ENCODE data around the gene HRC.
"Not testable (repeated sequence)": the region's sequence is repeated elsewhere in the genome, so short reads cannot be mapped to it uniquely, and the experiment has no call there.

The HRC gene

DNA sequence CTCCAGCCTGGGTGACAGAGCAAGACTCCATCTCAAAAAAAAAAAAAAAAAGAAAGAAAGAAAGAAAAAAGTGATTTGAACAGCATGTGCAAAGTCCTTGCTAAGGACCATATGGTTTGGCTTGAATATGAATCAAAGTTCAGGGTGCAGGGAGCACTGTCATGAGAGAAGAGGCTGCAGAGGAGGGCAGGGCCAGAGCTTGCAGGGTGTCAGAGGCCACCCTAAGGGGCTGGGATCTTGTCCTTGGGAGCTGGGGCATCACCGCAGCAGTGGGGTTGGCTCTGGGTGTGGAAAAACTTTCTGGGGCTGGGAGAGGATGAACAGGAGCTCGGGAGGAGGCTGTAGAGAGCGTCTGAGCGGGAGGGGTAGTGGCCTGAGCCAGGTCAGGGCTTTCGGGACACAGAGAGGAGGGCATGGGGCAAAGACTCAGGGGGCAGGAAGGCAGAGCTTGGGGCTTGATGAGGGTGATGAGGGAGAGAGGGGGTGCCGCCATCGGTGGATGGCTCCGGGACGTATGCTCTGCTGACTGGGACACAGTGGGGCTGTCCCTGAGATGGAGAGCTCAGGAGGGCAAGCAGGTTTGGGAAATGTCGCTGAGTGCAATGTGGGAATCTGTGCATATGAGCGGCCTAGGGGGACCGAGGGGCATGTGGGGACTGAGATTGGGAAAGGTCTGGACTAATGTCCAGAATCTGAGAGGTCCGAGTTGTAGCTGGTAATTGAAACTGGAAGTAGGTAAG is 5.4 kb upstream of the HRC start:
- DNase-seq = no peak

- DNase-seq = no peak
Measured at GRCh38 chr19:49157445-49158224, 2.4 kb upstream of the HRC start, which contains the start of gene TRPM4. Gene TRPM4 (plus strand): TSS chr19:49157792. CDS start chr19:49157867, 75 bp downstream.

DNA sequence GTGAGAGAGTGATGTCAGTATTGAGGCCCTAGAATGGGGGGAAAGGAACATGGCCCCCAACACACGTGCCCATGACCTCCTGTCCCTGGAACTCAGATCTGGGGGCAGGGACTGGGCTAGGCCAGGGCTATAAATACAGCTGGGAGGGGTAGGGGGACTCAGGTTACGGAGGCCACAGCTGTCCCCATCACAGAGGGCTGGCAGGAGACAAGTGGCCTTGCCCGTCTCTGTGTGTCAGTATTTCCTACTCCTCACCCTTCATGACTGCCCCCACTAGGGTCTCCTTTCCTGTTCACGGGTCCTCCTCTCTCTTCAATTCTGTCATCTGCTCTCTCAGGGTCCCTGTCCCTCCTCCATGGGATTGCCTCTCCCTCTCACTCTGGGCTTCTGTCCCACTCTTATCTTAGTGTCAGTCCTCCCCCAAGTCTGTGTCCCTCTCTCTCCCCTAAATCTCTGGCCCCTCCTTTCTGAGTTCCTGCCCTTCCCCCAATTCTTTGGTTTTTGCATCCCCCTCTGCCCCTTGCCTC is 687 bp upstream of the HRC start:
- no peak for DNase-seq

GRCh38 chr19:49154279-49154678 is 917 bp downstream of the HRC start:
- no peak for DNase-seq

- DNase-seq = no peak
Measured at GRCh38 chr19:49153167-49153809, 1.9 kb downstream of the HRC start.

GRCh38 chr19:49152119-49152550 is 3.1 kb downstream of the HRC start:
- no peak for DNase-seq

GRCh38 chr19:49151267-49152118 is 3.7 kb downstream of the HRC start:
- DNase-seq = no peak

- DNase-seq = no peak
Measured at GRCh38 chr19:49150944-49151243, 4.3 kb downstream of the HRC start.

DNA sequence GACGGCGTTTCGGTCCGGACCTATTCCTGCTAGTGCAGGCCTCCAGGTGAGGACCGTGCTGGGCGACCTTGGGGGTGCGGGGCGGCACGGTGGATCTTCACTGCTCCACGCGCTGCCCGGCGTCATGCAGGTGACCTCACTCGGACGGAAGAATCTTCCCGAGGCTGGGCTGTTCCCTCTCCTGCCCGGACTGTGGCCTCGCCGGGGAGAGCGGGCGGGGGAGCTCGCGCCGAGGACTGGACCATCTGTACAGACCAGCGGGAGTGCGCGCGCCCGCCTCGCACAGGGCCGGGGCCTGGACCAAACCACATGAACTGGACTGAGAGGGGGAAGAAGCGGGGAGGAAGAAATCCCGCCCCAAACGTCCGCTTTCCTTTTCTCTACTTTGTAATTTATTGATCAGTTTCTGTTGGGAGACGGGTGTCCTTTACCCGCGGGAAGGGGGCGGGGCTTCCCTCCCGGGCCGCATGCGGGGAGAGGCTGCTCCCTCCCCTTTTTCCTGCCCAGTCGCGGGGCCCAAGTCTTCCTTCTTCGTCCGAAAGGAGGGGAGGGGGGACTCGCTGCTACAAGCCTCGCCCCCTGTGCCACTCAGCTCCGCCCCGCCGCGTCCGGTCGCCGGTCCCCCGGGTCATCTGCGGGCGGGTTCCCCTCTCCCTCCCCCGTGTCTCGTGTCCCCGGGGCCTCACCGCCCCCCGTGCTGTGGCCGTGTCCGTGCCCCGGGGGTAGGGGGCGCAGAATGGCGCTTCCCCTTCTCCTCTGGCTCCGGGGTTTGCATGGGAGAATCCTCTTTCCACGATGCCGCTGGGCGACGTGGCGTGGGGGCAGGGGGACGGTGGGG is 4.9 kb downstream of the HRC start:
- DNase-seq = no peak

GRCh38 chr19:49149652-49150105 is 5.5 kb downstream of the HRC start:
- no peak for DNase-seq

GRCh38 chr19:49148784-49149651 is 6.2 kb downstream of the HRC start:
- no peak for DNase-seq

- no peak for DNase-seq
Measured at GRCh38 chr19:49148044-49148682, 7.0 kb downstream of the HRC start.

- not testable (repeated sequence) for DNase-seq
Measured at GRCh38 chr19:49146408-49146770, 8.8 kb downstream of the HRC start.

GRCh38 chr19:49145573-49146407 is 9.4 kb downstream of the HRC start:
- no peak for DNase-seq

DNA sequence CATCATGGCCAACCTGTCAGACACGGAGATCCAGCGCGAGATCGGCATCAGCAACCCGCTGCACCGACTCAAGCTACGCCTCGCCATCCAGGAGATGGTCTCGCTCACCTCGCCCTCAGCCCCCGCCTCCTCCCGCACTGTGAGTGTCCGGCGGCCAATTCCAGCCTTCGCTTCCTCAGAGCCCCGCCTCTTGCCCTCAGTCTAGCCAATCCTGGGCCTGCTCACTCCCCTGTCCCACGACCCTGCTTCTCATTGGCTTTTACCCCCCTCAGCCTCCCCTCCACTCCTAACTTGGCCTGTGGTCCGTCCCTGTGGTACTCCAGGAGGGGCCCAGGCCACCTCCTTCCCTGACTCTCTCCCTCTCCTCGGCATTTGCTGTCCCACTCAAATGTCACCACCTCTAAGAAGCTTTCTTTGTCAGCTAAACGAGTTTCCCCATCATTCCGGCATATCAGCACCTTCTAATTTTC is 12.3 kb downstream of the HRC start:
- no peak for DNase-seq

DNA sequence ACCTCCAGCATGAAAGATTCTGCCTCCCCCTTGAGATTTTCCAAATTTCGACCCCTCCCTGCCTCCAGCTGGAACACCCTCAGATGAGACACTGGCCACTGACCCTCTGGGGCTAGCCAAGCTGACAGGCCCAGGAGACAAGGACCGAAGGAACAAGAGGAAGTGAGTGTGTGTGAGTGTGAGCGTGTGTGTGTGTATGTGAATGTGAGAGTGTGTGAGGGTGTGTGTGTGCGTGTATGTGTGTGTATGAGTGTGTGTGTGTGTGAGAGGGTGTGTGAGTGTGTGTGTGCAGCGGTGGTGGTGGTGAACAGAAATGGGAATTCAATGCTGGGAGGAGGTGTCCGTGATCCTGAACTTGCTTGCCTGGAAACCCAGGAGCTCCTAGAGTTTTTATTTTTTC is 13.8 kb downstream of the HRC start:
- DNase-seq = no peak

- DNase-seq = no peak
Measured at GRCh38 chr19:49140951-49141350, 14.2 kb downstream of the HRC start.

GRCh38 chr19:49136771-49137171 is 18.4 kb downstream of the HRC start:
- no peak for DNase-seq

DNA sequence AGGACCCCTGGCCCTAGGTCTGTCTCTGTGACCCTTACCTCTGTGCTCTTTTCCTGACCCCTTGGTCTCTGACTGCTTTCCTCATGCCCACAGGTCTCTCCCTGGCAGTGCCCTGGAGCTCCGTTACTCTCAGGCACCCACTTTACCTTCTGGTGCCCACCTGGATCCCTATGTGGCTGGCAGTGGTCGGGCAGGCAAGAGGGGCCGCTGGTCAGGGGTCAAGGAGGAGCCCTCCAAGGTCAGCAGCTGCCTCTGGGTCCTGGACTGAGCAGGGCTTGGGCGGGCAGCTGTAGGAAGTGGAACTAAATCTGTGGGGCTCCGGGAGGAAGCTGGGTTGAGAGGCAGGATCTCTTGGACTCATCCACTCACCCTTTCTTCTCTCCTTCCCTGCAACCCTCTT is 19.5 kb downstream of the HRC start:
- no peak for DNase-seq
